ENCODE results near the gene BLZF1.
"Not testable (repeated sequence)": the region's sequence is repeated elsewhere in the genome, so short reads cannot be mapped to it uniquely, and the experiment has no call there.

Gene BLZF1, protein sequence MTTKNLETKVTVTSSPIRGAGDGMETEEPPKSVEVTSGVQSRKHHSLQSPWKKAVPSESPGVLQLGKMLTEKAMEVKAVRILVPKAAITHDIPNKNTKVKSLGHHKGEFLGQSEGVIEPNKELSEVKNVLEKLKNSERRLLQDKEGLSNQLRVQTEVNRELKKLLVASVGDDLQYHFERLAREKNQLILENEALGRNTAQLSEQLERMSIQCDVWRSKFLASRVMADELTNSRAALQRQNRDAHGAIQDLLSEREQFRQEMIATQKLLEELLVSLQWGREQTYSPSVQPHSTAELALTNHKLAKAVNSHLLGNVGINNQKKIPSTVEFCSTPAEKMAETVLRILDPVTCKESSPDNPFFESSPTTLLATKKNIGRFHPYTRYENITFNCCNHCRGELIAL

DNA sequence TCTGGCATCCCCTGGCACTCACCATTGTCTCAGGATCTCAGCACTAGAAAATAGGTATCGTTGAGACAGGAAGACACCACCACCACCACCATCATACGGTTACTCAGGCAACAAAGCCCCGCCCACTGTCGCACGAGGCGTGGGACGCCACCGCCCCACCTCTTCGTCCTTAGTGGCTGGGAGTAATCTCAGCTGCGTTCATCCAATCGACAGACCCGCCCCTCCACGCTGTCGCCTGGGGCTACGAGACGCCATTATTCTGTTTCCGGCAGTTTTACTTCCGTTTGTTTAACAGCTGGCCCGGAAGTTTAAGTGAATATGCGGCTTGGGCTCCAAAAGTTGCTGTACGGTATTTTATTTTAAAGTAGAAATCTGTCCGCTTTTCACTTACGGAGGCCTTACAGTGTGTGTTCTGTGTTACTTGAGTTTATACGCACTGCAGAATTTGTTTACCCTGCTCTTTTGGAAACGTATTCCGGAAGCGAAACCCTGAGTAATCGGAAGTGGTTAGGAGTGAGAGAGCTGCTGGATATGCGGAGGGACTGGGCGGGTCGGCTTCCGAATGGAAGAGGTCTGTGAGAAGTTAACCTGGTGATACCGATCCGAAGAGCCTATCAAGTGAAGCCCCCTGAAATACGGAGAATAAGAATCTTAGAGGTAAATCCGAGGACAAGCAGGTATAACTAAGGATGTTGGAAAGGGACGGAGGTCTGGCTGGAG, at the start of gene BLZF1, which contains the start of gene NME7:
BLZF1 (plus strand) TSS at position 510 of the 720 bp plus-strand sequence. CDS start 1,328 bp downstream, outside the sequence.
NME7 (minus strand) TSS at position 112 of the 720 bp plus-strand sequence; CDS start at position 25, 87 bp downstream.
- peak; percentile 97 for DNase-seq (ENCODE audit: low read depth)

DNA sequence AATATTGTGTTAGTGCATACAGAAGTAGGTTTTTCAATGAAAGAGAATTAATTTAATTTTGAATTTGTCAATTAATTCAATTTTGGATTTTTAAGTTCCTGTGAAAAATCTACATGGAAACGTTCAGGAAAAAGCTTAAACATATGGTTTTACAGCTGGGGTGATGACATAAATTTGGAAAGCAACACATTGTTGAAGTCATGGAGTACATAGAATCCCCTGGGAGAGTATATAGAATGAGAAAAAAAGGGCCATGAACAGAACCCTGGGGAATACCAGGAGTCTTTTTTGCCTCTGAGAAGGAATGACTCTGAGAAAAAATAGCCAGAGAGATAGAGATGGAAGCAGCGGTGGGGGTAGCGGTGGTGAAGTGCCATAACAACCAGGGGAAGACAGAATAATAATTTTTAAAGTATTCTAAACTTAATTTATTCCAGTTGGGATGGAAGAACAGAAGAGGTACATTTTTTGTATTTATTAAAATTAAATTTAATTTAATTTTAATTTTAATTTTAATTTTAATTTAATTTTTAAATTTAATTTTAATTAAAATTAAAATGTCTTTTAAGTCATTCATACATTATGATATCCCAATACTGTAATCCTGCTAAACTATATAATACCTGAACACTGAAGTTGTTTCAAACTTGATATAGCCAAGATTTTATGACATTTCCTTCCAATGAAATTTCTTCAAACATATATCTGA, 49.3 kb upstream of the BLZF1 start:
- DNase-seq (ENCODE audit: low read depth), result no peak

DNA sequence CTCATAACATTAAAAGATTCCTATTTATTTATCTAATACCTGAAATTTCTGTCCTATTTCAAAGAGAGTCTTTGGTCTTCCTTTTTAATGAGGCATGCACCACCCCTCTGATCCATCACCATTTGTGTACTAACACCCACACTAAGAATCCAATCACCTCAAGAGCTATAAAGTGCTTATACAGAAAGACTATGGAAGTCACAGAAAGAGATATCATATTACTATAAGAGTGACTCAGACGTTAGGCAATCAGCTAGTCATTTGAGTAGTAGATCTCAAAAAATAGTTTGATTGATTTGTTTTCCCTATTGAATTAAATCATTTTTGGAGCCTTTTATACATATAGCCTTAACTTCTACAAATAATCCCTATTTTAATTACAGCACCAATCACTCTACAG, 46.5 kb upstream of the BLZF1 start:
- no peak for DNase-seq (ENCODE audit: low read depth)

DNA sequence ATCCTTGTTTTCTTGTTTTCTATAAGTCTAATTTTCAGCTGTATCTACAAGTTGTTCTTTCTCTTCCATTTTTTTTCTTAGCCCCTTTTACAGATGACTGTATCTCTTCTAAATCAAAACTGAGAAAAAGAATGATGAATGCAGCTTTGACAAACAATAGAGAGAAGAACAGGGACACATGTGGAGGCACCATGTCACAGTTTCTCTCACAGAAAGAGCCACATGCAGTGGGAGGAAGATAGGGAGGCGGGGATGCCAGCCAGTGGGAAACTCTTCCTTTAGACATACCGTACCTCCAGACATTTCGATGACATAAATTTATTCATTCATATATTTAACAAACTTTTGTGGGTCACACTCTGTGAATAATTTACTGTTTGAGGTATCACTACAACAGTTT, 45.9 kb upstream of the BLZF1 start:
- no peak for DNase-seq (ENCODE audit: low read depth)

DNA sequence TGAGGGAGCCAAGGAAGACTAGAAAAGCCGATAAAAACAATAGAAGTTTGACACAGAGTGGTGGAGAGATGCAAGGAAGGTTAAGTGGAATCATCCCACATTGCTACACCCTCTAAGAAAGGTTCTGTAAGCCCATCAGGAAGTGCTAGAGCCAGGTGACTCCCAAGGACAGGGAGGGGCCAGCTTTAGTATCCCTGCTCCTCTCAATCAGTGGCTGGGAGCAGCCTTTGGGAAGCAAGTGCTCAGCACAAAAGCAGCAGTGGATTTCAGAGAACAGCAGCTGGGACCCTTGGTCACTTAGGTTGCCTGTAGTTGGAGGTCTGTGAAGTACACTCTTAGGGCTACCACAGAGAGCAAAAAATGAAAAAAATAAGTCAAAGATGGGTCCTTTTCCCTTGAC, 42.9 kb upstream of the BLZF1 start:
- DNase-seq (ENCODE audit: low read depth), result no peak

DNA sequence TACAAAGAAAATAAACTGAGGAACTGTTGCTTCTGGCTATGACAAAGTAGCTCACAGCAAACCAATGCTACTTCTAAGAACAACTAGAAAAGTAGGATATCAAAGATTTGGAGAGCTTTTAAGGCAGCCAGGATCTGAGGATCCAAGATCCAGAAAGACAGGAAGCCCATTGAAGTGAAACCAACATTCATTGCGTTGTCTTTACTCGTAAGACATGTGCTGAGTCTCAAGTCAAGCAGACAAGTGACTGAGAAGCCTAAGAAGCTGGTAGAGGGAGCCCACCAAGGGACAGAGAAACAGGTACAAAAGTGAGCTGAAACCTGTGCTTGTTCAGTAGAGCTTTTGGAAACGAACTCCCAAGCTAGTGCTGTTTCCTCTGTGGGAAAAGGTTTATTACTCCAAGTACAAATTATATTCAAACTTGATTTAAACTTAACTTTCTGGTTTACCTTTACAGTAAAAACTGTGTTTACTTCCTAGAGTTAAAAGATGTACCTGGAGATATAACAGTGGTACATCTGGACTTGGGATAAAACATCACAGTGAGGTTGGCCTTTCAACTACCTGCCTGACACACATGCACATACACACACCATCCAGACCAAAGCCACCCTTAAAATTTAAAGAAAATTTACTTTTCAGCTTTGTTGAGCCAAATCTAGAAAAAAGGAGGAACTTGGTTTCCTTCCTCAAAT, 41.6 kb upstream of the BLZF1 start:
- DNase-seq (ENCODE audit: low read depth), result no peak

DNA sequence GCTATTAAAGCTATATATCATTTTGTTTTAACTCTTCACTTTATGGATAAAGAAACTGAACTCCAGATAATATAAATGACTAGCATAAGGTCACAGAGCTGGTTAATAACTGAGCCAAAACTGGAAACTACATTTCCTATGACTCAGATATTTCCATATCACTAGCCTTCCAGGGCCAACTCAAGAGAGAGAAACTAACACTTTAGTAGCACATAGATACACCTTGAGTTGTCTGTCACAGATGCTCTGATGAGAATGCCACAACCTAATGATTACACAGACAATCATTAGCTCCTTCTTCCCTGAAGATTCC, 41.1 kb upstream of the BLZF1 start:
- no peak for DNase-seq (ENCODE audit: low read depth)

DNA sequence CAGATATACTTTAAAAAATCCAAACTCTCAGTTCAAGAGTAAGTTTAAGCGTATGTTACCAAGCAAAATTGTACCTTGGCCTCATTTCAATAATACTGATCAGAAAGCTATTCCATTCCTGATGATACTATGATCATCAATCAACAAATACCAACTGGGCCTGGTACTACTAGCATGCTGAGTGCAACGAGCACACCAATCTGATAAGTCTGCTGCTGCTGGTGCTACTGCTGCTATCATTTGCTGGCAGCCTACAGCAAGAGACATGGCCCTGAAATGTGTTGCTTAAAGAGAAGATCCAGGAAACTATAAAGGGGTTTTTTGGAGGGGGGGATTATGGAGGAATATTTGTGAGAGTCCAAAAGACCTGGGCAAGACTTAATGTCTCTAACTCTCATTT, 40.1 kb upstream of the BLZF1 start:
- no peak for DNase-seq (ENCODE audit: low read depth)

DNA sequence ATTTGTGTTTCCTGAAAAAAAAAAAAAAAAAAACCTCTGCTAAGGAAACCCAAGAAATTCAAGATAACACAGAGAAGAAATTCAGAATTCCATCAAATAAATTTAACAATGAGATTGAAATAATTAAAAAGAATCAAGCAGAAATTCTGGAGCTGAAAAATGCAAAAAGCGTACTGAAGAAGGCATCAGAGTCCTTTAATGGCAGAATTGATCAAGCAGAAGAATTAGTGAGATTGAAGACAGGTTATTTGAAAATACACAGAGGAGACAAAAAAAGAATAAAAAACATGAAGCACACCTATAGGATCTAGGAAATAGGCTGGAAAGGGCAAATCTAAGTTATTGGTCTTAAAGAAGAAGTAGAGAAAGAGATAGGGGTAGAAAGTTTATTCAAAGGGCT, 38.6 kb upstream of the BLZF1 start:
- no peak for DNase-seq (ENCODE audit: low read depth)

DNA sequence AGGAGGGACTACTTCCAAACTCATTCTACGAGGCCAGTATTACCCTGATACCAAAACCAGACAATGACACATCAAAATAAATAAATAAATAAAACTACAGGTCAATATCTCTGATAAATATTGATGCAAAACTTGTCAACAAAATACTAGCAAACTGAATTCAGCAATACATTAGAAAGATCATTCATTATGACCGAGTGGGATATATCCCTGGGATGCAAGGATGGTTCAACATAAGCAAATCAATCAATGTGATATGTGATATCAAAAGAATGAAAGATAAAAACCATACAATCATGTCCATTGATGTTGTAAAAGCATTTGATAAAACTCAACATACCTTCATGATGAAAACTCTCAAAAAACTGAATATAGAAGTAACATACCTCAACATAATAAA, 37.1 kb upstream of the BLZF1 start:
- no peak for DNase-seq (ENCODE audit: low read depth)

DNA sequence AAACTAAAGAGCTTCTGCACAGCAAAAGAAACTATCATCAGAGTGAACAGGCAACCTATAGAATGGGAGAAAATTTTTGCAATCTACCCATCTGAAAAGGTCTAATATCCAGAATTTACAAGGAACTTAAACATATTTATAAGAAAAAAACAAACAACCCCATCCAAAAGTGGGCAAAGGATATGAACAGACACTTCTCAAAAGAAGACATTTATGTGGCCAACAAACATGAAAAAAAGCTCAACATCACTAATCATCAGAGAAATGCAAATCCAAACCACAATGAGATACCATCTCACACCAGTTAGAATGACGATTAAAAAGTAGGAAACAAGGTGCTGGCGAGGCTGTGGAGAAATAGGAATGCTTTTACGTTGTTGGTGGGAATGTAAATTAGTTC, 33.3 kb upstream of the BLZF1 start:
- not testable (repeated sequence) for DNase-seq (ENCODE audit: low read depth)

DNA sequence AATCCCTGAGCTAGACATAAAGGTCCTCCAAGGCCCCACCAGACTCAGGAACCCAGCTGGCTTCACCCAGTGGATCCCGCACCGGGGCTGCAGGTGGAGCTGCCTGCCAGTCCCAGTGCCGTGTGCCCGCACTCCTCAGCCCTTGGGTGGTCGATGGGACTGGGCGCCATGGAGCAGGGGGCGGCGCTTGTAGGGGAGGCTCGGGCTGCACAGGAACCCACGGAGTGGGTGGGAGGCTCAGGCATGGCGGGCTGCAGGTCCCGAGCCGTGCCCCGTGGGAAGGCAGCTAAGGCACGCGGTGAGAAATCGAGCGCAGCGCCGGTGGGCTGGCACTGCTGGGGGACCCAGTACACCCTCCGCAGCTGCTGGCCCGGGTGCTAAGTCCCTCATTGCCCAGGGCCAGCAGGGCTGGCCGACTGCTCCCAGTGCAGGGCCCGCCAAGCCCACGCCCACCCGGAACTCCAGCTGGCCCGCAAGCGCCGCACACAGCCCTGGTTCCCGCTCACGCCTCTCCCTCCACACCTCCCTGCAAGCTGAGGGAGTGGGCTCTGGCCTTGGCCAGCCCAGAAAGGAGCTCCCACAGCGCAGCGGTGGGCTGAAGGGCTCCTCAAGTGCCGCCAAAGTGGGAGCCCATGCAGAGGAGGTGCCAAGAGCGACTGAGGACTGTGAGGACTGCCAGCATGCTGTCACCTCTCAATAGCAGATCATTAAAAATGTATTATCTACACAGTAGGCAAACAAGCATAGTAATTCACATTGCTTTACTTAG, 30.9 kb upstream of the BLZF1 start:
- not testable (repeated sequence) for DNase-seq (ENCODE audit: low read depth)

DNA sequence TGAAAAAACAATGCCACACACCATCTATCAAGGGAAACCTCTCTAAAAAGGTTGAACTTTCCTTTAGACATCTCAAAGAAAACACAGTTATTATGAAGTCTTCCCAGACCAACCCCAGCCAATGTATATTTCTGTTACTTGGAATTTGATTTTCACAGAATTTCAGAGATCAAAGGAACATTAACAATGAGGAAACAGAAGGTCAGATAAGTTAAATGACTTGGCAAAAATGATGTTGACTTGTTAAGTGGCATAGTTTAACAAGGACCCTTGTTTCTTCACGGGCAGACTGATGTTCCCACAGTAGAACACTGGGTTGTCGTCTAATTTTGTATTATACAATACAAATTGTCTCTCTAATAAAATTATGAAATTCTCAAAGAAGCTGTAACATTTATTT, 29.4 kb upstream of the BLZF1 start:
- DNase-seq (ENCODE audit: low read depth), result no peak

DNA sequence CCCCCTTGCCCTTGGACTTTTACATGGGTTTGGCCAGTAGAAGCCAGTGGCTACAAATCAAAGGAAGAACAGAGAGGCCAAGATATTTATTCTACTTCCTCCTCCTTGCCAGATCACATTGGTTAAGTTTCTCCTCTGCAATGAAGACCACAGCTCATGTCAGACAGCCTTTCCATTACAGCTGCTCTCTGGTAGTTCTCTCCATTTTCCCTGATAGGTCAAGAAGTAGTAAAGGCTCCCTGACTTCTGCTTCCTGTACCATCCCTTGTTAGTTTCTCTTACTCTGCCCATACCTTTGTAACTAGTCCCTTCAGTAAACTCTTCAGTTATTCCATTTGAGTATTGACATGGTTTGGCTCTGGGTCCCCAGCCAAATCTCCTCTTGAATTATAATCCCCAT, 28.2 kb upstream of the BLZF1 start:
- no peak for DNase-seq (ENCODE audit: low read depth)

DNA sequence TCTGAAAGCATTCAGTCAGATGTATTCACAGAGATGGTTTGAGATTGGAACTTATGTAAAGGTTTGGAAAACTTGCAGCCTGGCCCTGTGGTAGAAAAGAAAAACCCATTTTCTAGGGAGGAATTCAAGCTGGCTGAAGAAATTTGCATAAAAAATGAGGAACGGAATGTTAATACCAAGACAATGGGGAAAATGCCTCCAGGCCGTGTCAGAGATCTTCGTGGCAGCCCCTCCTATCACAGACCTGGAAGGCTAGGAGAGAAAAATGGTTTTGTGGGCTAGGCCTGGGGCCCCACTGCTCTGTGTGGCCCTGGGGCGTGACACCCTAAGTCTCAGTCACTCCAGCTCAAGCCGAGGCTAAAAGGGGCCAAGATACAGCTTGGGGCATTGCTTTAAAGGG, 27.1 kb upstream of the BLZF1 start:
- no peak for DNase-seq (ENCODE audit: low read depth)

DNA sequence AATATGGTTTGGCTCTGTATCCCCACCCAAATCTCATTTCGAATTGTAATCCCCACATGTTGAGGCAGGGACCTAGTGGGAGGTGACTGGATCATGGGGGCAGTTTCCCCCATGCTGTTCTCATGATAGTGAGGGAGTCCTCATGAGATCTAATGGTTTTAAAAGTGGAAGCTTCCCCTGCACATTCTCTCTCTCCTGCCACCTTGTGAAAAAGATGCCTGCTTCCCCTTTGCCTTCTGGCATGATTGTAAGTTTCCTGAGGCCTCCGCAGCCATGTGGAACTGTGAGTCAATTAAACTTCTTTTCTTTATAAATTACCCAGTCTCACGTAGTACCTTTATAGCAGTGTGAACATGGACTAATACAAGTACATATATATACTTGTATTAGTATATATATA, 25.9 kb upstream of the BLZF1 start:
- not testable (repeated sequence) for DNase-seq (ENCODE audit: low read depth)

DNA sequence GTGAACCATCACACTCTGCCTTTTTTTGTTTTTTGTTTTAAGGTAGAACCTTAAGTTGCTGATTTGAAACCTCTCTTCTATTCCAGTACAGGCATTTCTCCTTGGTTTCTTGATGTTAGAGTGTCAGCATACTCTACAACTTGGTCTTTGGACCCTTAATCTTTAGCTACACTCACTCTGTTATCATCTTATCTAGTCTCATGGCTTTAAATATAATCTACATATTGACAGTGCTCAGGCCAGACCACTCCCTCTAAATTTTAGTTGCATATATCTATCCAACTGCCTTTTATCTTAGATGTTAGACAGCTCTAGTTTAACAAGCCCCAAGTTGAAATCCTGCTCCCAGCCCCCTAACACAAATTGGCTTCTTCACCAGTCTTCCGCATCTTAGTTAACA, 22.5 kb upstream of the BLZF1 start:
- no peak for DNase-seq (ENCODE audit: low read depth)

DNA sequence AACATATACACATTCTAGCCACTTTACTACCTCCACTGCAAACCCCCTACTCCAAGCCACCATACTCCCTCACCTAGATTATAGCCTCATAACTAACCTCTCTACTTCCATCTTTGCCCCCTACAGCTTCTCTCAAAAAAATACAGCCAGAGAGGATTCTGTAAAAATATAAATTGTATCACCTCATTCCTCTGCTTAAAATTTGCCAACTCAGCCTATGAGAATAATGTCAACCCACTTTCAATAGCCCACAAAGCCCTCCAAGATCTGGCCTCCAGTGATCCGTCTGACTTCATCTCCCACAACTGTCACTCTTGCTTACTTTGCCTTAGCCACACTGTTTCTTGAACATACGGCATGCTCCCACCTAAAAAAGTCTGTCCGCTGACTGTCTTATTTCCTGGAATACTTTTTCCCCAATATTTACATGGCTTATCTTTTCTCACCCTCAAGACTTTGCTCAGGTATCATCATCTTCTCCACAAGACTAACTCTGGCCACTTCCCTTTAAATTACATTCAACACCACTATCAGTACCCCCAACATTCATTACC, 21.9 kb upstream of the BLZF1 start:
- no peak for DNase-seq (ENCODE audit: low read depth)

DNA sequence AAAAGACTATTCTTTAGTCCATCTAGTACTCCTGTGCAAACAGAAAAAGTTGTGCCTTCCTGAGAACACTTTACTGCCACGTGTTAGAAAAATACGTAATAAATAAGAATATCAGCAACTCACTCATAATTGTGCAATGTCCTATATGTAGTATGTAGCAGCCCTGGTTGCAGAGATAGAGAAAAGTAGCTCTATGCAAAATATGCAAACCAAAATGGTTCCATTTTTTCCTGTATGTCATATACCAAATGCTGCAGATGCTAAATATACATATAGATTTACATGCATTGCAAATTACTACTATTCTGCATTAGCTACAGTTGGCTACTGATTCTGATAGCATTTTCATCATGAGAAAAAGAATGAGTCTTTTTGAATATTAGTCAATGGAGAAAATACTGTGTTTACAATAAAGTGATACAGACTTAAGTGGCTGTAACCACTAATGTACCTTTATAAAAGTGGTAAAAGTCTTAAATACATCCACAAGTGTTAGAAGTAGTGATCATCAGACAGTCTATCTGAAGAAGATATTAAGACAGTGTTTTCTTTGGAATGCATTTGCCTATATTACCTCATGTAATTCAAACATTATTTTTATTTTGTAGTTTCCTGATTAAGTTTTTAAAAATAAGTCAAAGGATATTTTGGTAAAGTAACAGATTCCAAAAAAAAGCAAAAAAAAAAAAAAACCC, 20.2 kb upstream of the BLZF1 start:
- DNase-seq (ENCODE audit: low read depth), result no peak

DNA sequence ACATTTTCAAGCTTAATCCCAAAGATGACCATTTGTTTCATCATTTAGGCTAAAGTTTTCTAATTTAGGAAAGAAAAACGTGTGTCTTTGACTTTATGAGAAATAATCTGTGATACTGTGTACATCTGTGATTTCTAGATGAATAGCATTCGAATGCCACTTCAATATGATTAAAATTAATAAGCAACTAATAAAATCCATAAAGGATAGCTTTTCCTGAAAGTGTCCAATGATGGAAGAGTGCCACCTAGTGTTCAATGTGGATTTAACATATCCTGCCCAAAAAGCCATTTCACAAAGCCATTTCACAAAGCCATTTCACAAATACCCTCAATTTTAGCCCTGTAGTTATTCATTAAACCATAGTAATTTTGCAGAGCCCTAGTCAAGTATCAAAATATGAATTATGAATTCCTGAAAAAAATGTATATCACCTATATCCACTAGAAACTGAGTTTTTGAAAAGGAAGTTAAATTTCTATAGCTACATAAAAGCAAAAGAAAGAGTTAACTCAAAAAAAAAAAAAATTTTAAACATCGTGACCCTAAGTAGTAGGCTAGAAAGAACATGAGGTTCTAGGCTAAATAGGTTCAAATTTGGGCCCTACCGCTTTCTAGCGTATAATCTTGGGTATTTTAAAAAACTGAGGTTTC, 19.5 kb upstream of the BLZF1 start:
- no peak for DNase-seq (ENCODE audit: low read depth)
